ENCODE data around the gene RGS3. TPM values are rescaled to one million over a fixed set of nuclear protein-coding genes. Genes with fewer than 3 reads are reported as not detected.
"Not testable (repeated sequence)": the region's sequence is repeated elsewhere in the genome, so short reads cannot be mapped to it uniquely, and the experiment has no call there.

The RGS3 gene
- total RNA-seq, 1 donor from 2014 or later = 92.5 TPM

DNA sequence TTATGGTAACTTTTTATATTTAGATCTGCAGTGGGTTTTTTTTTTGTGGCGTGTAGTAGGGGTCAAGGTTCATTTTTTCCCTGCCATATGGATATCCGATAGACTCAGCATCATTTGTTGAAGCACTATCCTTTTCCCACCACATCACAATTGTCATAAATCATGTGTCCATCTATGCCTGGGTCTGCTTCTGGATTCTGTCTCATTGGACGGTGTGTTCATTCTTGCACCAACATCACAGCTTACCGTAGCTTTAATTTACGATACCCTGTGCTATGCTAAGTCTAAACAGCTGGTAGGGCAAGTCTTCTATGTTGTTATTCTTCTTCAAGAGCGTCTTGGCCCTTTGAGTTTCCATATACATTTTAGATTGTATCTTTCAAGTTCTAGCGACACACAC is 175.0 kb downstream of the RGS3 start:
- Mint-ChIP-seq H3K36me3 (ENCODE audit: low read depth, unreplicated experiment) (no peaks in the 10 kb centered on the region), H3K27me3 (ENCODE audit: low read depth, unreplicated experiment) (no peaks in the 10 kb centered on the region), H3K4me1 (ENCODE audit: low read depth, unreplicated experiment) (peaks cover 22% of the 10 kb centered on the region), H3K9me3 (ENCODE audit: unreplicated experiment) (peaks cover 5% of the 10 kb centered on the region), H3K27ac (ENCODE audit: unreplicated experiment) (no peak overlapping the region), H3K4me3 (ENCODE audit: unreplicated experiment) (no peak overlapping the region)
- TF ChIP-seq EZH2 (IDR thresholded peaks at IDR 0.05; ENCODE audit: insufficient read depth, low read length) = no peak
- TF ChIP-seq, protein P1, sequence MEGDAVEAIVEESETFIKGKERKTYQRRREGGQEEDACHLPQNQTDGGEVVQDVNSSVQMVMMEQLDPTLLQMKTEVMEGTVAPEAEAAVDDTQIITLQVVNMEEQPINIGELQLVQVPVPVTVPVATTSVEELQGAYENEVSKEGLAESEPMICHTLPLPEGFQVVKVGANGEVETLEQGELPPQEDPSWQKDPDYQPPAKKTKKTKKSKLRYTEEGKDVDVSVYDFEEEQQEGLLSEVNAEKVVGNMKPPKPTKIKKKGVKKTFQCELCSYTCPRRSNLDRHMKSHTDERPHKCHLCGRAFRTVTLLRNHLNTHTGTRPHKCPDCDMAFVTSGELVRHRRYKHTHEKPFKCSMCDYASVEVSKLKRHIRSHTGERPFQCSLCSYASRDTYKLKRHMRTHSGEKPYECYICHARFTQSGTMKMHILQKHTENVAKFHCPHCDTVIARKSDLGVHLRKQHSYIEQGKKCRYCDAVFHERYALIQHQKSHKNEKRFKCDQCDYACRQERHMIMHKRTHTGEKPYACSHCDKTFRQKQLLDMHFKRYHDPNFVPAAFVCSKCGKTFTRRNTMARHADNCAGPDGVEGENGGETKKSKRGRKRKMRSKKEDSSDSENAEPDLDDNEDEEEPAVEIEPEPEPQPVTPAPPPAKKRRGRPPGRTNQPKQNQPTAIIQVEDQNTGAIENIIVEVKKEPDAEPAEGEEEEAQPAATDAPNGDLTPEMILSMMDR (IDR thresholded peaks at IDR 0.05; ENCODE audit: insufficient read depth, low read depth, low read length) = no peak
- DNase-seq (ENCODE audit: low read depth) = no peak
- no peak overlapping the region for H2AFZ ChIP-seq (ENCODE audit: low read depth, low read length)
- no peak overlapping the region for H3K9ac ChIP-seq (ENCODE audit: low read length)
- H3K27me3 ChIP-seq (ENCODE audit: insufficient read depth, low read length) = no peaks in the 10 kb centered on the region
- H3K79me2 ChIP-seq (ENCODE audit: insufficient read depth, low read length) = no peaks in the 10 kb centered on the region
- H4K20me1 ChIP-seq (ENCODE audit: insufficient read depth, low read length) = no peaks in the 10 kb centered on the region
- no peaks in the 10 kb centered on the region for H3K36me3 ChIP-seq (ENCODE audit: insufficient read depth, low read length)
- no peak overlapping the region for H3K4me2 ChIP-seq (ENCODE audit: low read length)
- no peaks in the 10 kb centered on the region for H3K9me3 ChIP-seq (ENCODE audit: insufficient read depth, low read depth, low read length)
- FAIRE-seq = no peak
- no peak overlapping the region for H3K4me3 ChIP-seq (ENCODE audit: insufficient read depth, low read depth, low read length)
- H3K4me1 ChIP-seq (ENCODE audit: insufficient read depth, low read length) = peaks cover 20% of the 10 kb centered on the region
- no peak overlapping the region for H3K27ac ChIP-seq (ENCODE audit: low read depth, low read length)

DNA sequence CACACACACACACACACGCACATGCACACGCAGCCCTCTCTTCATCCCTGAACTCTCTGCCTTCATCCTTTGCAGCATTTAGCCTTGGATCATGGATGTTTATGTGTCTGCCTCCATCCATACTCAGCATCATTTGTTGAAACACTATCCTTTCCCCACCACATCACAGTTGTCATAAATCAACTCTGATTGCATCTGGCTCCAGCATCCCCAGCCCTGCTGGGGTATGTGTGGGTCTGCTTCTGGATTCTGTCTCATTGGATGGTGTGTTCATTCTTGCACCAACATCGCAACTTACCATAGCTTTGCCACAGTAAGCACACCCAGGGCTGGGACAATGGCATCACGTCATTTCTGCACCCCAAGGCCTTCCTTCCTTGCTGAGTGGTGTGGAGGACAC is 175.4 kb downstream of the RGS3 start:
- Histone ChIP-seq H3K36me3 (ENCODE audit: insufficient read depth, low read length) (no peaks in the 10 kb centered on the region), H3K4me1 (ENCODE audit: insufficient read depth, low read length) (peaks cover 18% of the 10 kb centered on the region), H3K9ac (ENCODE audit: low read length) (no peak overlapping the region), H3K79me2 (ENCODE audit: insufficient read depth, low read length) (no peaks in the 10 kb centered on the region), H3K27ac (ENCODE audit: low read depth, low read length) (no peak overlapping the region), H2AFZ (ENCODE audit: low read depth, low read length) (no peak overlapping the region), H3K27me3 (ENCODE audit: insufficient read depth, low read length) (no peaks in the 10 kb centered on the region), H3K9me3 (ENCODE audit: insufficient read depth, low read depth, low read length) (no peaks in the 10 kb centered on the region), H3K4me3 (ENCODE audit: insufficient read depth, low read depth, low read length) (no peak overlapping the region), H3K4me2 (ENCODE audit: low read length) (no peak overlapping the region), H4K20me1 (ENCODE audit: insufficient read depth, low read length) (no peaks in the 10 kb centered on the region)
- peaks cover 21% of the 10 kb centered on the region for H3K4me1 Mint-ChIP-seq (ENCODE audit: low read depth, unreplicated experiment)
- TF ChIP-seq, protein P1 (IDR thresholded peaks at IDR 0.05; ENCODE audit: insufficient read depth, low read depth, low read length) = no peak
- no peak for TF ChIP-seq EZH2 (IDR thresholded peaks at IDR 0.05; ENCODE audit: insufficient read depth, low read length)
- FAIRE-seq = no peak
- H3K27ac Mint-ChIP-seq (ENCODE audit: unreplicated experiment) = no peak overlapping the region
- no peak overlapping the region for H3K4me3 Mint-ChIP-seq (ENCODE audit: unreplicated experiment)
- H3K36me3 Mint-ChIP-seq (ENCODE audit: low read depth, unreplicated experiment) = no peaks in the 10 kb centered on the region
- DNase-seq (ENCODE audit: low read depth) = no peak
- no peaks in the 10 kb centered on the region for H3K27me3 Mint-ChIP-seq (ENCODE audit: low read depth, unreplicated experiment)
- H3K9me3 Mint-ChIP-seq (ENCODE audit: unreplicated experiment) = peaks cover 5% of the 10 kb centered on the region

DNA sequence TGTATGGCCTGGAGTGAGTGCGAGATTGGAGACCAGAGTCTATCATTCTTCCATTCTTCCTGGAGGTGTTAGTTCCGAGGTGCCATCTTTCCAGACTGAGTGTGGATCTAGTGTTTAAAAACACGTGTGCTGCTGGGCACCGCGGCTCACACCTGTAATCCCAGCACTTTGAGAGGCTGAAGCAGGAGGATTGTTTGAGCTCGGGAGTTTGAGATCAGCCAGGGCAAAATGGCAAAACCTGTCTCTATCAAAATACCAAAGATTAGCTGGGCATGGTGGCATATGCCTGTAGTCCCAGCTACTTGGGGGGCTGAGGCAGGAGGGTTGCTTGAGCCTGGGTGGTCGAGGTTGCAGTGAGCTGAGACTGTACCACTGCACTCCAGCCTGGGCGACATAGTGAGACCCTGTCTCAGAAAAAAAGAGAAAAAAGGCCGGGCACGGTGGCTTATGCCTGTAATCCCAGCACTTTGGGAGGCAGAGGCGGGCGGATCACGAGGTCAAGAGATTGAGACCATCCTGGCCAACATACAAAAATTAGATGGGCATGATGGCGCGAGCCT is 176.0 kb downstream of the RGS3 start:
- not testable (repeated sequence) for H3K9me3 Mint-ChIP-seq (ENCODE audit: unreplicated experiment); H3K36me3 ChIP-seq (ENCODE audit: insufficient read depth, low read length); H3K27me3 Mint-ChIP-seq (ENCODE audit: low read depth, unreplicated experiment); H2AFZ ChIP-seq (ENCODE audit: low read depth, low read length); H3K79me2 ChIP-seq (ENCODE audit: insufficient read depth, low read length); H3K4me3 ChIP-seq (ENCODE audit: insufficient read depth, low read depth, low read length); H3K9ac ChIP-seq (ENCODE audit: low read length); H3K27me3 ChIP-seq (ENCODE audit: insufficient read depth, low read length); H3K4me3 Mint-ChIP-seq (ENCODE audit: unreplicated experiment); H3K27ac ChIP-seq (ENCODE audit: low read depth, low read length); H3K4me2 ChIP-seq (ENCODE audit: low read length); FAIRE-seq; H3K9me3 ChIP-seq (ENCODE audit: insufficient read depth, low read depth, low read length); H4K20me1 ChIP-seq (ENCODE audit: insufficient read depth, low read length); DNase-seq (ENCODE audit: low read depth); H3K36me3 Mint-ChIP-seq (ENCODE audit: low read depth, unreplicated experiment); H3K27ac Mint-ChIP-seq (ENCODE audit: unreplicated experiment)
- H3K4me1 Mint-ChIP-seq (ENCODE audit: low read depth, unreplicated experiment) = peaks cover 15% of the 10 kb centered on the region
- peaks cover 12% of the 10 kb centered on the region for H3K4me1 ChIP-seq (ENCODE audit: insufficient read depth, low read length)

Measured in astrocyte (in vitro differentiated cells and primary cell).